Stimulated activated CD8-positive, alpha-beta memory T cell treated with anti-CD3 and anti-CD28 coated beads, Interleukin-4, amount 100 ng/mL, for 1 hour (primary cell): ENCODE measurements around the gene MRPL43.

Experiments
- DNase-seq, 2 donors: peaks; one replicate each; pipeline ENCODE4 v3.0.0-alpha.2; 2020; ENCODE audit warnings: low read depth in 2 of 2, low spot score in 1 of 2

The MRPL43 gene

GRCh38 chr10:100968062-100968736, 19.1 kb downstream of the MRPL43 start:
- DNase-seq: no peak

- DNase-seq: no peak
These were observed 20.0 kb downstream of the MRPL43 start for GRCh38 chr10:100967332-100967731.

DNA sequence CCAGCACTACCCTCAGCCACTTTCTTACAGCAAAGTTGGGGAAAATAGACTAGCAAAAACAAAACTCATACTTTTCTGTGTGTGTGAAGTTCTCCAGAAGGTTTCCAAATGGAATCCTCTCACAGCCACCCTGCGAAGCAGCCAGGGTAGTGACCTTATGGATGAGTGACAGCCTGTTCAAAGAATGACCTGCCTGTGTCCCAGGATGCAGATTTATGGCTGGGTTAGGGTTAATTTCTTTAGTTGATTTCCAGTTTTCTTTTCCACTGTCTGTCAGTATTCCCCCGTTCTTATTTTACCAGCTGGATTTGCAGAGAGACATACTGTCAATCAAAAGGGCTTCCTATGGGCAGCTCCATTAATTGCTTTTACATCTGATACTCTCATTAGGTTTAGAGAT, 20.4 kb downstream of the MRPL43 start:
- DNase-seq: no peak

GRCh38 chr10:100965820-100966219, 21.5 kb downstream of the MRPL43 start:
- DNase-seq: no peak

- DNase-seq: no peak
These were observed 23.5 kb downstream of the MRPL43 start for GRCh38 chr10:100963826-100964225.

DNA sequence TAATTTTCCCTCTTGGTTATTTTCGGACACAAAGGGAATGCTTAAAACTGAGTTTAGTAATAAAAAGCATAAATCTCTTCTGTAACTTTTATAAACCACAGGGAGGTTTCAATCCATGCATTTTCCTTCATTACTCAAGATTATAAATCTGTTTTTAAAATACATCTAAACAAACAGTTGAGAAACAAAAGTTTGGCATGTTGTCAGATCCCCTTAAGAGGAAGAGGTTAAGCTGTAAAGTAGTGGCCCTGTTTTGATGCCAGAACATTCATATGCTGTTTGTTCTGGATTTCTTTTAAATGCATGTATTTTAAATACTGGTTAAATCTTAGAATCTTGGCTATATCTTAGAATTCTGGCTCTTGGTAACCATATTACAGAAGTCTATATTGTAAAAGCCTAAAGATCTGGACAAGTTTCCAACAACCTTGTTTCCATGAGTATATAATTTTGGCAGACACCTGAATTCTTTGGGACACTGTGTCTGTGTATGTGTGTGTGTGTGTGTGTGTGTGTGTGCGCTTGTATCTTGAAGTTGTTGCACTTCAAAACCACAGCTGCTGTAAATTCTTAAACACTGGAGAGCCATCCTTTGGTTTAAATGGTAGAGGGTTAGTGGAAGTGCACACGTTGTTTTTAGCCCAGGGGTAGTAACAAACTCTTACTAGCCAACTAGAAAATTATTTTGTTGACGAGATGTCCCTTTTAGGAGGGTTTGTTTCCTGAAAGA, 24.8 kb downstream of the MRPL43 start:
- DNase-seq: no peak

GRCh38 chr10:100960251-100960650, 27.0 kb downstream of the MRPL43 start:
- no peak for DNase-seq

GRCh38 chr10:100948916-100949315, 38.4 kb downstream of the MRPL43 start:
- DNase-seq: no peak

DNA sequence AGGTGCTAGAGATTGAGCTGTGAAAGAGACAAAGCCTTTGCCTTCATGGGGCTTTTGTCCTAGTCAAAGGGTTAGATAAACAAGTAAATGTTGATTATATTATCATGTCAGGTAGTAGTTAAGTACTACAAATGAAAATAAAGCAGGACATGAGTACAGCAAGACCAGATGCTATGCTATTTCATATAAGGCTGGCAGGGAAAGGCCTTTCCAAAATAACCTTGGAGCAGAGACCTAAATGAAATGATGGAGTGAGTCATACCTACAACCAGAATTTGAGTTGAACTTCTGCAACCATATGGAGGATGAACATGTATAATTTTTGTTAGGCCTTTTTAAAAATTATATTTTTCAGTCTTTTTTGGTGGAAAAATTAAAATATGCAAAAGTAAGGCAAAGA, 41.5 kb downstream of the MRPL43 start:
- no peak for DNase-seq

- DNase-seq: no peak
These were observed 43.8 kb downstream of the MRPL43 start for GRCh38 chr10:100943508-100943907.

DNA sequence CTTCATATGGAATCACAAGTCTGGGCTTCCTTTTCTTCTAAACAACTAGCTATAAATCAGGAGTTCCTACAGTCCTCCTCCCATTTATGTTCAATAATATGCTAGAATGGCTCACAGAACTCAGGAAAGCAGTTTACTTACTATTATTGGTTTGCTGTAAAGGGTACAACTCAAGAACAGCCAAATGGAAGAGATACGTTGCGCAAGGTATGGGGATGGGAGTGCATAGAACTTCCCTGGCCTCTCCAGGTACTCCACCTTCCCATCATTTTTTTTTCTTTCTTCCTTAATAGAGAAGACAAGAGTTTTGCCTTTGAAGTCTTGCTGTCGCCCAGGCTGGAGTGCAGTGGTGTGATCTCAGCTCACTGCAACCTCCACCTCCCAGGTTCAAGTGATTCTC, 45.1 kb downstream of the MRPL43 start:
- DNase-seq: no peak

DNA sequence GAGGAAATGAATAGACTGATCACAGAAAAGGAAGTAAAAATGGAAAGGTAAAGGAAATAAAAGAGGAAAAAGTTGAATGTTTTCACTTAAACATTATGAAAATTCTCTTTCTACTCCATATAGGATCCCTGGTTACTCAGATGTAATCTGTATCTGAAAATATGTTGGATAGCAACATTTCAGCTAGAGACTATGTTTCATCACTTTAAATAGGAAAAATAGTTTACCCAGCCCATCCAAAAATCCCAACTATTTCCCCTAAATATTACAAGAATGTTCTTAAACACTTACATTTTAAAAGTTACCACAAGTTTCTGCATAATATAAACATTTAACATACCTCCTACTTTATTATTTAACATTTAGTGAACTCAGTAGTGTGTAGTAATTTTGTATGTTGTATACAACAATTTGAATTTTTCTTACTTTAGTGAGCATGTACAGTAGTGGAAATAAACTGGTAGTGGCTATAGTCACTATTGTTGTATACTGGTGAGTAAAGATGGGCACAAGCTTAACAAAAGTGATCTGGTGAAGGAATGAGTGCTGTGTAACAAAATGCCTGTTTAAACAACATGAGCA, 47.4 kb downstream of the MRPL43 start:
- DNase-seq: no peak
